Loucy (cell line): Measurements from ENCODE around the gene SLC17A8.

Experiments used
- EZH2phosphoT487 ChIP-seq: fragments of 200-600 bp; IDR thresholded peaks from 2 replicates; pipeline ENCODE4 v1.6.1; 2018; ENCODE audit warnings: antibody characterized with exemption, mild to moderate bottlenecking, moderate library complexity, borderline replicate concordance
- TF ChIP-seq, protein P1 (sequence below): fragments of 200-600 bp; sonication (generic); conservative IDR thresholded peaks from 2 replicates; pipeline ENCODE4 v1.5.1; 2014; ENCODE audit warnings: mild to moderate bottlenecking, antibody characterized with exemption, low read length

DNA sequence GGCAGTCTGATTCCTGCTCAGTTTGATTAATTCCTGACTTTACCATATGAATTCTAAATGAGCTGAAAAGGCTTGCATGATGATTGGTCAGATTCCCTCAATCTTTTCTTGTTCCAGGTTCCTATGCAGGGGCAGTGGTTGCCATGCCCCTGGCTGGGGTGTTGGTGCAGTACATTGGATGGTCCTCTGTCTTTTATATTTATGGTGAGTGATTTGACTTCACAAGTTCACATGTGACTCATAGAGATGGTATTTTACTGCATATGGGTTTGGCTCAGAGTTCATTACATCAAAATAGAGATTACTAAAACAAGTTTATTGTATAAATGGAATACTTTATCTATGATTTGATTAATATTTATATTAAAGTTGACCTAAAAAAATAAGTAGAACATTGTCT, 44.8 kb downstream of the SLC17A8 start:
- TF ChIP-seq, protein P1, sequence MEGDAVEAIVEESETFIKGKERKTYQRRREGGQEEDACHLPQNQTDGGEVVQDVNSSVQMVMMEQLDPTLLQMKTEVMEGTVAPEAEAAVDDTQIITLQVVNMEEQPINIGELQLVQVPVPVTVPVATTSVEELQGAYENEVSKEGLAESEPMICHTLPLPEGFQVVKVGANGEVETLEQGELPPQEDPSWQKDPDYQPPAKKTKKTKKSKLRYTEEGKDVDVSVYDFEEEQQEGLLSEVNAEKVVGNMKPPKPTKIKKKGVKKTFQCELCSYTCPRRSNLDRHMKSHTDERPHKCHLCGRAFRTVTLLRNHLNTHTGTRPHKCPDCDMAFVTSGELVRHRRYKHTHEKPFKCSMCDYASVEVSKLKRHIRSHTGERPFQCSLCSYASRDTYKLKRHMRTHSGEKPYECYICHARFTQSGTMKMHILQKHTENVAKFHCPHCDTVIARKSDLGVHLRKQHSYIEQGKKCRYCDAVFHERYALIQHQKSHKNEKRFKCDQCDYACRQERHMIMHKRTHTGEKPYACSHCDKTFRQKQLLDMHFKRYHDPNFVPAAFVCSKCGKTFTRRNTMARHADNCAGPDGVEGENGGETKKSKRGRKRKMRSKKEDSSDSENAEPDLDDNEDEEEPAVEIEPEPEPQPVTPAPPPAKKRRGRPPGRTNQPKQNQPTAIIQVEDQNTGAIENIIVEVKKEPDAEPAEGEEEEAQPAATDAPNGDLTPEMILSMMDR, result no peak
- TF ChIP-seq EZH2phosphoT487, result no peak
